GM12878 (cell line): Measurements from ENCODE around the gene DEPDC1B. TPM values are rescaled to one million over a fixed set of nuclear protein-coding genes. Genes with fewer than 3 reads are reported as not detected.

Experiments
- ATAC-seq: fragments of 200-7000 bp; cut with Tn5 transposase; 3 replicates; pipeline ENCODE4 v1.9.1; 2020; ENCODE audit warnings: mild to moderate bottlenecking, moderate library complexity
- BruUV-seq: library from RNA; stranded (reverse); fragments of 400-500 nt; replicated peaks from 2 replicates; lab custom pipeline; 2021; lab: Mats Ljungman, UMichigan
- CTCF ChIA-PET: fragments of 300-600 bp; sonication (Branson Sonifier 250); formaldehyde crosslinking; extraction: SDS; loops from one replicate; lab custom pipeline; 2021; ENCODE audit warnings: inconsistent platforms; lab: Yijun Ruan, JAX
- POLR2A ChIA-PET: fragments of 350-600 bp; formaldehyde crosslinking; extraction: SDS; loops from one replicate; lab custom pipeline; 2021; ENCODE audit warnings: inconsistent platforms; lab: Charles Lee
- RAD21 ChIA-PET: fragments of 300-600 bp; sonication (Branson Sonifier 250); formaldehyde crosslinking; loops from one replicate; lab custom pipeline; 2023; ENCODE audit warnings: antibody characterized with exemption; ENCODE audit not compliant: unreplicated experiment; lab: Charles Lee
- SMC1A ChIA-PET: fragments of 300-600 bp; sonication (Branson Sonifier 250); formaldehyde crosslinking; loops from one replicate; lab custom pipeline; 2023; ENCODE audit not compliant: unreplicated experiment, uncharacterized antibody; lab: Charles Lee
- DNase-seq: peaks from one replicate; pipeline ENCODE4 v3.0.0-alpha.2; 2011; ENCODE audit warnings: low read depth, low spot score
- FAIRE-seq: peaks from 3 replicates; lab custom pipeline; 2011; peaks lifted over from hg19 to GRCh38; lab: Jason Lieb, UNC
- H2AFZ ChIP-seq: 2 replicates; pipeline ENCODE4 v1.6.0; 2011; ENCODE audit warnings: low read depth, low read length, control low read depth; ENCODE audit not compliant: control insufficient read depth
- H3K27ac ChIP-seq: 2 replicates; pipeline ENCODE4 v1.5.1; 2011; ENCODE audit warnings: control low read depth; ENCODE audit not compliant: control insufficient read depth, insufficient read depth
- H3K27me3 ChIP-seq, 2 experiments: replicated peaks in 1 of 2; 2 replicates each; pipeline versions ENCODE4 v1.6.0 to v1.6.1; 2011; ENCODE audit warnings: low read length in 1 of 2; ENCODE audit not compliant: control insufficient read depth in 2 of 2, insufficient read depth in 2 of 2
- H3K36me3 ChIP-seq, 2 experiments: 2 replicates each; pipeline ENCODE4 v1.5.1; 2011; ENCODE audit warnings: low read length in 1 of 2; ENCODE audit not compliant: control insufficient read depth in 2 of 2, insufficient read depth in 2 of 2
- H3K4me1 ChIP-seq: 2 replicates; pipeline ENCODE4 v1.6.1; 2011; ENCODE audit warnings: mild to moderate bottlenecking, low read length, moderate library complexity, mixed read lengths; ENCODE audit not compliant: control insufficient read depth, insufficient read depth
- H3K4me2 ChIP-seq: 2 replicates; pipeline ENCODE4 v1.6.0; 2011; ENCODE audit warnings: control low read depth; ENCODE audit not compliant: control insufficient read depth, insufficient read depth
- H3K4me3 ChIP-seq: fragments of 200-600 bp; sonication (generic); 2 replicates; pipeline ENCODE4 v1.5.1; 2016
- H3K79me2 ChIP-seq: 2 replicates; pipeline ENCODE4 v1.6.0; 2011; ENCODE audit warnings: low read length; ENCODE audit not compliant: control insufficient read depth, insufficient read depth
- H3K9ac ChIP-seq: 2 replicates; pipeline ENCODE4 v1.8.0; 2011; ENCODE audit warnings: low read length, control low read depth, mixed read lengths; ENCODE audit not compliant: control insufficient read depth, insufficient read depth
- H3K9me3 ChIP-seq: replicated peaks from 3 replicates; pipeline ENCODE4 v1.5.1; 2011; ENCODE audit warnings: mild to moderate bottlenecking, low read length; ENCODE audit not compliant: control insufficient read depth, insufficient read depth
- H4K20me1 ChIP-seq: 2 replicates; pipeline ENCODE4 v1.6.0; 2011; ENCODE audit not compliant: control insufficient read depth, insufficient read depth
- BCL11A ChIP-seq: IDR thresholded peaks from 2 replicates; pipeline ENCODE4 v1.6.1; 2011; ENCODE audit warnings: low read depth, low read length
- CEBPB ChIP-seq, 2 experiments: fragments of 150-350 bp in 1 of 2; IDR thresholded peaks; 2 replicates each; pipeline ENCODE4 v1.6.1; 2012 to 2014; ENCODE audit warnings: low read depth in 2 of 2, low read length in 2 of 2, borderline replicate concordance in 1 of 2, inconsistent platforms in 1 of 2
- CHD4 ChIP-seq: fragments of 200-600 bp; sonication (generic); IDR thresholded peaks from 2 replicates; pipeline ENCODE4 v1.6.1; 2016; ENCODE audit warnings: mild to moderate bottlenecking
- FOXK2 ChIP-seq: fragments of 450-650 bp; IDR thresholded peaks from 2 replicates; pipeline ENCODE4 v1.6.1; 2017; ENCODE audit warnings: mild to moderate bottlenecking, moderate library complexity
- HDGF ChIP-seq: fragments of 450-650 bp; IDR thresholded peaks from 2 replicates; pipeline ENCODE4 v1.6.1; 2016; ENCODE audit warnings: antibody characterized with exemption
- POU2F2 ChIP-seq: IDR thresholded peaks from 3 replicates; pipeline ENCODE4 v1.6.1; 2011; ENCODE audit warnings: low read depth, mild to moderate bottlenecking, low read length, borderline replicate concordance
- RBBP5 ChIP-seq: fragments of 200-600 bp; sonication (generic); conservative IDR thresholded peaks from 2 replicates; pipeline ENCODE4 v1.6.1; 2016
- RFX5 ChIP-seq: IDR thresholded peaks from 2 replicates; pipeline ENCODE4 v1.6.1; 2011; ENCODE audit warnings: low read depth, low read length, improper control_type of control experiment
- SREBF1 ChIP-seq: IDR thresholded peaks from 2 replicates; pipeline ENCODE4 v1.6.1; 2012; ENCODE audit warnings: mild to moderate bottlenecking, low read length
- STAT3 ChIP-seq: IDR thresholded peaks from 2 replicates; pipeline ENCODE4 v1.6.1; 2011; ENCODE audit warnings: low read depth, low read length, improper control_type of control experiment
- ZNF592 ChIP-seq: fragments of 450-650 bp; IDR thresholded peaks from 2 replicates; pipeline ENCODE4 v1.6.1; 2017; ENCODE audit warnings: mild to moderate bottlenecking, moderate library complexity
- WGBS: methylation state at CpG from one replicate; pipeline ENCODE4 v1.1.6; 2016; ENCODE audit warnings: low lambda C conversion rate; ENCODE audit not compliant: insufficient replicate concordance, insufficient coverage; ENCODE audit errors: missing lambda C conversion rate; 5-methylcytosine and 5-hydroxymethylcytosine counted together
- in situ Hi-C: fragments of 300-500 bp; cut with MboI; formaldehyde crosslinking; loops from 9 replicates; pipeline ENCODE4 v1.14.3; 2018; ENCODE audit warnings: mixed read lengths
- intact Hi-C: fragments of 100-400 bp; cut with micrococcal nuclease; formaldehyde crosslinking; loops from one replicate; pipeline ENCODE4 v1.14.2; 2022; ENCODE audit not compliant: unreplicated experiment
- polyA plus RNA-seq, 11 experiments: library from polyadenylated mRNA; depleted of rRNA in 4 of 11; unstranded in 6 of 11; stranded (reverse) in 5 of 11; fragments of >200 nt; fragmentation: Nextera tagmentation in 4 of 11; fragmentation: Illumina TruSeq in 1 of 11; extraction: Ambion mirVana in 4 of 11; extraction: Trizol in 1 of 11; gene quantifications; 1 replicate in 1 of 11; 2 replicates in 10 of 11; pipeline versions ENCODE4 v1.2.1 to v1.2.3, GENCODE V29; 2011 to 2016; ENCODE audit warnings: inconsistent platforms in 2 of 11, missing spikeins in 2 of 11, low read depth in 1 of 11
- total RNA-seq, 4 experiments: library from RNA; depleted of rRNA in 3 of 4; stranded (reverse); fragments of >200 nt in 3 of 4; fragmentation: Illumina TruSeq in 1 of 4; extraction: Trizol in 1 of 4; gene quantifications; 2 replicates each; pipeline versions ENCODE4 v1.2.1 to v1.2.3, GENCODE V29; 2013 to 2021
- TF ChIP-seq, protein P1 (sequence below): IDR thresholded peaks from 2 replicates; pipeline ENCODE4 v1.6.1; 2012; ENCODE audit warnings: low read depth, low read length, improper control_type of control experiment
- TF ChIP-seq, protein P2 (sequence below): fragments of 150-350 bp; IDR thresholded peaks from 2 replicates; pipeline ENCODE4 v1.6.1; 2014; ENCODE audit warnings: mild to moderate bottlenecking, low read depth, low read length
- TF ChIP-seq, protein P3 (sequence below): fragments of 450-650 bp; IDR thresholded peaks from 2 replicates; pipeline ENCODE4 v1.6.1; 2017; ENCODE audit warnings: mild to moderate bottlenecking, moderate library complexity

DEPDC1B gene
- total and polyA plus RNA-seq, 10 of the 15 experiments (the other 5 are each of a cell fraction or from before 2014, with no cell fraction given) = 29.7 to 56.5 (median 35.5) TPM

DNA sequence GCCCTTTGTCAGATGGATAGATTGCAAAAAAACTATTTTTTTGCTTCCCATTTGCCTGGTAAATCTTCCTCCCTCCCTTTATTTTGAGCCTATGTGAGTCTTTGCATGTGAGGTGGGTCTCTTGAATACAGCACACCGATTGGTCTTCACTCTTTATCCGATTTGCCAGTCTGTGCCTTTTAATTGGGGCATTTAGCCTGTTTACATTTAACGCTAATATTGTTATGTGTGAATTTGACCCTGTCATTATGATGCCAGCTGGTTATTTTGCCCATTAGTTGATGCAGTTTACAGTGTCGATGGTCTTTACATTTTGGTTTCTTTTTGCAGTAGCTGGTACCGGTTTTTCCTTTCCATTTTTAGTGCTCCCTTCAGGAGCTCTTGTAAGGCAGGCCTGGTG, 13.0 kb upstream of the DEPDC1B start:
- no peak overlapping the region for H3K27ac ChIP-seq
- RAD21 ChIA-PET = no interaction called here
- no peaks in the 10 kb centered on the region; the same call in 2 of the 3 replicates for H3K9me3 ChIP-seq
- no peaks in the 10 kb centered on the region; a peak in 1 of 4 replicates for H3K27me3 ChIP-seq
- no peaks in the 10 kb centered on the region for H3K79me2 ChIP-seq
- intact Hi-C loops (no loop called here), in situ Hi-C loops (no loop called here)
- POLR2A ChIA-PET = interaction anchor here (0.7 kb wide), 1 partner anchor 41 kb away, joined by 3 read pairs; no protein-coding TSS in a partner anchor
- no peak for ATAC-seq
- H4K20me1 ChIP-seq = no peaks in the 10 kb centered on the region
- WGBS = 61% methylated on average over 5 of the region's 5 CpGs
- H3K4me3 ChIP-seq = no peak overlapping the region
- no peaks in the 10 kb centered on the region for H3K4me1 ChIP-seq
- H3K9ac ChIP-seq = no peak overlapping the region
- CTCF ChIA-PET = no interaction called here
- DNase-seq = no peak
- no peak overlapping the region for H3K4me2 ChIP-seq
- SMC1A ChIA-PET = no interaction called here
- no peak for FAIRE-seq
- H3K36me3 ChIP-seq = no peaks in the 10 kb centered on the region
- no TSS peak for BruUV-seq
- H2AFZ ChIP-seq = no peak overlapping the region
- TF ChIP-seq STAT3 = no peak
- TF ChIP-seq HDGF = no peak
- no peak for TF ChIP-seq CHD4
- TF ChIP-seq, protein P1, sequence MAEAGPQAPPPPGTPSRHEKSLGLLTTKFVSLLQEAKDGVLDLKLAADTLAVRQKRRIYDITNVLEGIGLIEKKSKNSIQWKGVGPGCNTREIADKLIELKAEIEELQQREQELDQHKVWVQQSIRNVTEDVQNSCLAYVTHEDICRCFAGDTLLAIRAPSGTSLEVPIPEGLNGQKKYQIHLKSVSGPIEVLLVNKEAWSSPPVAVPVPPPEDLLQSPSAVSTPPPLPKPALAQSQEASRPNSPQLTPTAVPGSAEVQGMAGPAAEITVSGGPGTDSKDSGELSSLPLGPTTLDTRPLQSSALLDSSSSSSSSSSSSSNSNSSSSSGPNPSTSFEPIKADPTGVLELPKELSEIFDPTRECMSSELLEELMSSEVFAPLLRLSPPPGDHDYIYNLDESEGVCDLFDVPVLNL = no peak
- TF ChIP-seq BCL11A = no peak
- TF ChIP-seq RBBP5 = no peak
- no peak for TF ChIP-seq FOXK2
- TF ChIP-seq CEBPB (IDR thresholded peaks at IDR 0.05; ENCODE audit: borderline replicate concordance in 1 of 2, low read depth in 2 of 2, low read length in 2 of 2) = no peak
- TF ChIP-seq SREBF1 = no peak
- TF ChIP-seq POU2F2 = no peak
- no peak for TF ChIP-seq ZNF592
- TF ChIP-seq, protein P2, sequence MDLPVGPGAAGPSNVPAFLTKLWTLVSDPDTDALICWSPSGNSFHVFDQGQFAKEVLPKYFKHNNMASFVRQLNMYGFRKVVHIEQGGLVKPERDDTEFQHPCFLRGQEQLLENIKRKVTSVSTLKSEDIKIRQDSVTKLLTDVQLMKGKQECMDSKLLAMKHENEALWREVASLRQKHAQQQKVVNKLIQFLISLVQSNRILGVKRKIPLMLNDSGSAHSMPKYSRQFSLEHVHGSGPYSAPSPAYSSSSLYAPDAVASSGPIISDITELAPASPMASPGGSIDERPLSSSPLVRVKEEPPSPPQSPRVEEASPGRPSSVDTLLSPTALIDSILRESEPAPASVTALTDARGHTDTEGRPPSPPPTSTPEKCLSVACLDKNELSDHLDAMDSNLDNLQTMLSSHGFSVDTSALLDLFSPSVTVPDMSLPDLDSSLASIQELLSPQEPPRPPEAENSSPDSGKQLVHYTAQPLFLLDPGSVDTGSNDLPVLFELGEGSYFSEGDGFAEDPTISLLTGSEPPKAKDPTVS = no peak
- TF ChIP-seq, protein P3, sequence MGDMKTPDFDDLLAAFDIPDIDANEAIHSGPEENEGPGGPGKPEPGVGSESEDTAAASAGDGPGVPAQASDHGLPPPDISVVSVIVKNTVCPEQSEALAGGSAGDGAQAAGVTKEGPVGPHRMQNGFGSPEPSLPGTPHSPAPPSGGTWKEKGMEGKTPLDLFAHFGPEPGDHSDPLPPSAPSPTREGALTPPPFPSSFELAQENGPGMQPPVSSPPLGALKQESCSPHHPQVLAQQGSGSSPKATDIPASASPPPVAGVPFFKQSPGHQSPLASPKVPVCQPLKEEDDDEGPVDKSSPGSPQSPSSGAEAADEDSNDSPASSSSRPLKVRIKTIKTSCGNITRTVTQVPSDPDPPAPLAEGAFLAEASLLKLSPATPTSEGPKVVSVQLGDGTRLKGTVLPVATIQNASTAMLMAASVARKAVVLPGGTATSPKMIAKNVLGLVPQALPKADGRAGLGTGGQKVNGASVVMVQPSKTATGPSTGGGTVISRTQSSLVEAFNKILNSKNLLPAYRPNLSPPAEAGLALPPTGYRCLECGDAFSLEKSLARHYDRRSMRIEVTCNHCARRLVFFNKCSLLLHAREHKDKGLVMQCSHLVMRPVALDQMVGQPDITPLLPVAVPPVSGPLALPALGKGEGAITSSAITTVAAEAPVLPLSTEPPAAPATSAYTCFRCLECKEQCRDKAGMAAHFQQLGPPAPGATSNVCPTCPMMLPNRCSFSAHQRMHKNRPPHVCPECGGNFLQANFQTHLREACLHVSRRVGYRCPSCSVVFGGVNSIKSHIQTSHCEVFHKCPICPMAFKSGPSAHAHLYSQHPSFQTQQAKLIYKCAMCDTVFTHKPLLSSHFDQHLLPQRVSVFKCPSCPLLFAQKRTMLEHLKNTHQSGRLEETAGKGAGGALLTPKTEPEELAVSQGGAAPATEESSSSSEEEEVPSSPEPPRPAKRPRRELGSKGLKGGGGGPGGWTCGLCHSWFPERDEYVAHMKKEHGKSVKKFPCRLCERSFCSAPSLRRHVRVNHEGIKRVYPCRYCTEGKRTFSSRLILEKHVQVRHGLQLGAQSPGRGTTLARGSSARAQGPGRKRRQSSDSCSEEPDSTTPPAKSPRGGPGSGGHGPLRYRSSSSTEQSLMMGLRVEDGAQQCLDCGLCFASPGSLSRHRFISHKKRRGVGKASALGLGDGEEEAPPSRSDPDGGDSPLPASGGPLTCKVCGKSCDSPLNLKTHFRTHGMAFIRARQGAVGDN = no peak
- TF ChIP-seq RFX5 = no peak
